ENCODE results near the gene TUBGCP3. TPM values are rescaled to one million over a fixed set of nuclear protein-coding genes. Genes with fewer than 3 reads are reported as not detected.

TUBGCP3 gene
- total and polyA plus RNA-seq, 9 of the 15 experiments (the other 6 are each of a cell fraction or from before 2014, with no cell fraction given), result 3.0 to 24.8 (median 15.2) TPM

- TF ChIP-seq ZNF512 (tag; IDR thresholded peaks at IDR 0.05) (no peak), STAG1 (CRISPR knock-in tag; IDR thresholded peaks at IDR 0.05; ENCODE audit: borderline replicate concordance) (peak; percentile 34; the same call in 1 of the 2 replicates), ADNP (tag; IDR thresholded peaks at IDR 0.05) (no peak), FOXM1 (IDR thresholded peaks at IDR 0.05; ENCODE audit: low read depth) (no peak), FOXM1 (CRISPR knock-in tag; IDR thresholded peaks at IDR 0.05; ENCODE audit: low read depth) (no peak), FOXJ3 (CRISPR knock-in tag; IDR thresholded peaks at IDR 0.05) (no peak), SMAD3 (CRISPR knock-in tag; conservative IDR thresholded peaks at IDR 0.05) (no peak), ZNF444 (CRISPR knock-in tag; IDR thresholded peaks at IDR 0.05) (no peak), ZNF77 (CRISPR knock-in tag; IDR thresholded peaks at IDR 0.05) (no peak), MTA2 (IDR thresholded peaks at IDR 0.05; ENCODE audit: low read depth) (no peak), NR2C1 (IDR thresholded peaks at IDR 0.05) (no peak), NR2C1 (tag; IDR thresholded peaks at IDR 0.05) (peak; percentile 54), ZNF197 (CRISPR knock-in tag; IDR thresholded peaks at IDR 0.05; ENCODE audit: low read depth) (0 out of 2 replicates have a peak, but pooled peaks have one; percentile 48), MTA1 (IDR thresholded peaks at IDR 0.05; ENCODE audit: borderline replicate concordance) (no peak), RFX5 (IDR thresholded peaks at IDR 0.05; ENCODE audit: low read depth, low read length) (no peak), ATF3 (IDR thresholded peaks at IDR 0.05) (no peak), ATF3 (CRISPR knock-in tag; conservative IDR thresholded peaks at IDR 0.05) (no peak), TBL1XR1 (IDR thresholded peaks at IDR 0.05; ENCODE audit: low read length in 2 of 2) (no peak; a peak in 1 of 4 replicates)
- TF ChIP-seq, protein P1, sequence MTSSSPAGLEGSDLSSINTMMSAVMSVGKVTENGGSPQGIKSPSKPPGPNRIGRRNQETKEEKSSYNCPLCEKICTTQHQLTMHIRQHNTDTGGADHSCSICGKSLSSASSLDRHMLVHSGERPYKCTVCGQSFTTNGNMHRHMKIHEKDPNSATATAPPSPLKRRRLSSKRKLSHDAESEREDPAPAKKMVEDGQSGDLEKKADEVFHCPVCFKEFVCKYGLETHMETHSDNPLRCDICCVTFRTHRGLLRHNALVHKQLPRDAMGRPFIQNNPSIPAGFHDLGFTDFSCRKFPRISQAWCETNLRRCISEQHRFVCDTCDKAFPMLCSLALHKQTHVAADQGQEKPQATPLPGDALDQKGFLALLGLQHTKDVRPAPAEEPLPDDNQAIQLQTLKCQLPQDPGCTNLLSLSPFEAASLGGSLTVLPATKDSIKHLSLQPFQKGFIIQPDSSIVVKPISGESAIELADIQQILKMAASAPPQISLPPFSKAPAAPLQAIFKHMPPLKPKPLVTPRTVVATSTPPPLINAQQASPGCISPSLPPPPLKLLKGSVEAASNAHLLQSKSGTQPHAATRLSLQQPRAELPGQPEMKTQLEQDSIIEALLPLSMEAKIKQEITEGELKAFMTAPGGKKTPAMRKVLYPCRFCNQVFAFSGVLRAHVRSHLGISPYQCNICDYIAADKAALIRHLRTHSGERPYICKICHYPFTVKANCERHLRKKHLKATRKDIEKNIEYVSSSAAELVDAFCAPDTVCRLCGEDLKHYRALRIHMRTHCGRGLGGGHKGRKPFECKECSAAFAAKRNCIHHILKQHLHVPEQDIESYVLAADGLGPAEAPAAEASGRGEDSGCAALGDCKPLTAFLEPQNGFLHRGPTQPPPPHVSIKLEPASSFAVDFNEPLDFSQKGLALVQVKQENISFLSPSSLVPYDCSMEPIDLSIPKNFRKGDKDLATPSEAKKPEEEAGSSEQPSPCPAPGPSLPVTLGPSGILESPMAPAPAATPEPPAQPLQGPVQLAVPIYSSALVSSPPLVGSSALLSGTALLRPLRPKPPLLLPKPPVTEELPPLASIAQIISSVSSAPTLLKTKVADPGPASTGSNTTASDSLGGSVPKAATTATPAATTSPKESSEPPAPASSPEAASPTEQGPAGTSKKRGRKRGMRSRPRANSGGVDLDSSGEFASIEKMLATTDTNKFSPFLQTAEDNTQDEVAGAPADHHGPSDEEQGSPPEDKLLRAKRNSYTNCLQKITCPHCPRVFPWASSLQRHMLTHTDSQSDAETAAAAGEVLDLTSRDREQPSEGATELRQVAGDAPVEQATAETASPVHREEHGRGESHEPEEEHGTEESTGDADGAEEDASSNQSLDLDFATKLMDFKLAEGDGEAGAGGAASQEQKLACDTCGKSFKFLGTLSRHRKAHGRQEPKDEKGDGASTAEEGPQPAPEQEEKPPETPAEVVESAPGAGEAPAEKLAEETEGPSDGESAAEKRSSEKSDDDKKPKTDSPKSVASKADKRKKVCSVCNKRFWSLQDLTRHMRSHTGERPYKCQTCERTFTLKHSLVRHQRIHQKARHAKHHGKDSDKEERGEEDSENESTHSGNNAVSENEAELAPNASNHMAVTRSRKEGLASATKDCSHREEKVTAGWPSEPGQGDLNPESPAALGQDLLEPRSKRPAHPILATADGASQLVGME (CRISPR knock-in tag; IDR thresholded peaks at IDR 0.05), result no peak
- TF ChIP-seq, protein P2, sequence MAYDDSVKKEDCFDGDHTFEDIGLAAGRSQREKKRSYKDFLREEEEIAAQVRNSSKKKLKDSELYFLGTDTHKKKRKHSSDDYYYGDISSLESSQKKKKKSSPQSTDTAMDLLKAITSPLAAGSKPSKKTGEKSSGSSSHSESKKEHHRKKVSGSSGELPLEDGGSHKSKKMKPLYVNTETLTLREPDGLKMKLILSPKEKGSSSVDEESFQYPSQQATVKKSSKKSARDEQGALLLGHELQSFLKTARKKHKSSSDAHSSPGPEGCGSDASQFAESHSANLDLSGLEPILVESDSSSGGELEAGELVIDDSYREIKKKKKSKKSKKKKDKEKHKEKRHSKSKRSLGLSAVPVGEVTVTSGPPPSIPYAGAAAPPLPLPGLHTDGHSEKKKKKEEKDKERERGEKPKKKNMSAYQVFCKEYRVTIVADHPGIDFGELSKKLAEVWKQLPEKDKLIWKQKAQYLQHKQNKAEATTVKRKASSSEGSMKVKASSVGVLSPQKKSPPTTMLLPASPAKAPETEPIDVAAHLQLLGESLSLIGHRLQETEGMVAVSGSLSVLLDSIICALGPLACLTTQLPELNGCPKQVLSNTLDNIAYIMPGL (CRISPR knock-in tag; IDR thresholded peaks at IDR 0.05), result no peak
These were observed at the start of gene TUBGCP3 (continued) for GRCh38 chr13:112587764-112588489.
